NCI-H82 (cell line): ENCODE results near the gene CABYR.

Experiments used
- DNase-seq: peaks from one replicate; lab custom pipeline; 2025; lab: John Stamatoyannopoulos, UW

Gene CABYR

GRCh38 chr18:24138789-24139616 lies at the start of gene CABYR:
Gene CABYR (plus strand): TSS chr18:24139062. CDS start chr18:24143115, 4,053 bp downstream.
- peak; percentile 85 for DNase-seq

DNA sequence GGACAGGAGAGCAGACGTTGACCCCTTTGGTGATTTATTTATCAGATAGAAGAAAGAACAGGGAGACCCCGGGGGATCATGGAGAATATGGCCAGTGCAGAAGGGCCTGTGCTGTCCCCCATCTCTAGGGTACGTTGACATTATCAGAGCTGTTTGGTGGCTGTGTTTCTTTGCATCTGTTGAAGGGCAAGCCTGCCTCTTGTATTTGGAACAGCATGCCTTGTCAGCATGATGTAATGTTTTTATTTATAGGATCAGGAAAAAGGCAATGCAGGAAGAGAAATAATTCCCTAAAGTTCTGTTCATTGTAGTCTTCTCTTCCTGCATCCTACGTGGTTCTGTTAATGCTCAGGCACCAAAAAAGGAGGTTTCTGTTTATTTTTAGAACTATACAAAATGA lies 49.8 kb upstream of the CABYR start:
- peak; percentile 48 for DNase-seq

DNA sequence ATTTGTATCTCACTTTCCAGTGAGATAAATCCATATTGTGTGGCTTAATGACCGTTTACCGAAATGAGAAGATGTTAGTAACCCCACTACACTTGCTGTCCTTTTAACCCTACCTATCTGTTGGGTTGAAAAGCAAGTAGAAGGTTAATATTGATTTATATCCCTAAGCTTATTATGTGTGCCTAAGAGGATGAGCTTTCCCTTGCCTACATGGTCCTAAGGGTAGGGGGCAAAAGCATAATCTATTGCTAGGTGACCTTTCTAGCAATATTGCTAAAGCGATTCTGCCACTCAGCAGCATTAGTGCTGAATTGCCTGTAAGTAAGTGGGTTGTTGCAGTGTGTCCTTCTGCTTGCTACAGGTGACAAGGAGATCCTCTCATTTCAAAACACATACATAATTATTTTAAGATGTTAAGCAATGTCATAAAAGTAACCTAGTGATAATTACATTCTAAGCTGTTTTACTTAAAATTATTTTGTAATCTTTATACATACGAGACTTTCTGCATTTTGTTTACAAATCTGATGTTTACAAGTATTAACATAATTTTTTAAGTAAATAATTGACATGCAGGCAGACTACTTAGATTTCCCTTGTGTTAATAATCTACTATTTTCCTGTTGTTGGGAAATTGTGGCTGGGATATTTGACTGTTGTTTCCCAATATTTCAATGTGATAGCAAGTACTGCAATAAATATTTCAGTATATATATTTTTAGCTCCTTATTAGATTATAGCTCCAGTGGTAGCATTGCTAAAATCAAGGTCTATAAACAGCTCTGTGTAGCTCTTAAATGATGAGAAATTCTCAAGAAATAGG lies 49.1 kb upstream of the CABYR start:
- DNase-seq = peak; percentile 93

DNA sequence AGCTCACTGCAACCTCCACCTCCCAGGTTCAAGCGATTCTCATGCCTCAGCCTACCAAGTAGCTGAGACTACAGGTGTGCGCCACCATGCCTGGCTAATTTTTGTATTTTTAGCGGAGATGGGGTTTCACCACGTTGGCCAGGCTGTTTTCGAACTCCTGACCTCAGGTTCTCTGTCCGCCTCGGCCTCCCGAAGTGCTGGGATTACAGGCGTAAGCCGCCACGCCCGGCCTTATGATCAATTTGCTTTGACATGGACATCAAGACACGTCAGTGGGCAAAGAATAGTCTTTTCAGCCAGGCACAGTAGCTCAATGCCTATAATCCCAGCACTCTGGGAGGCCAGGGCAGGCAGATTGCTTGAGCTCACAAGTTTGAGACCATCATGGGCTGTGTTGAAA lies 48.0 kb upstream of the CABYR start:
- no peak for DNase-seq

DNA sequence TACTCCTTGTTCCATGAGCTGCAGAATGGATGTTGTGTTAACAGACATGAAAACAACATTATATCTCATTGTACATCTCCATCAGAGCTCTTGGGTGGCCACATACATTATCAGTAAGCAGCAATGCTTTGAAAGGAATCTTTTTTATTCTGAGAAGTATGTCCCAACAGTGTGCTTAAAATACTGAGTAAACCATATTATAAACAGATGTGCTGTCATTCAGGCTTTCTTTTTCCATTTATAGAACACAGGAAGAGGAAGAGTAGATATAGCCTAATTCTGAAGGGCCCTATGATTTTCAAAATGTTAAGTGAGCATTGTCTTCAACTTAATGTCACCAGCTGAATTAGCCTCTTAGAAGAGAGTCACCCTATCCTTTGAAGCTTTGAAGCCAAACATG lies 44.3 kb upstream of the CABYR start:
- DNase-seq = no peak

- DNase-seq = no peak
Measured at GRCh38 chr18:24095976-24096375, 42.9 kb upstream of the CABYR start.

- DNase-seq = no peak
Measured at GRCh38 chr18:24103320-24104021, 35.4 kb upstream of the CABYR start.

- no peak for DNase-seq
Measured at GRCh38 chr18:24104486-24104885, 34.4 kb upstream of the CABYR start.

DNA sequence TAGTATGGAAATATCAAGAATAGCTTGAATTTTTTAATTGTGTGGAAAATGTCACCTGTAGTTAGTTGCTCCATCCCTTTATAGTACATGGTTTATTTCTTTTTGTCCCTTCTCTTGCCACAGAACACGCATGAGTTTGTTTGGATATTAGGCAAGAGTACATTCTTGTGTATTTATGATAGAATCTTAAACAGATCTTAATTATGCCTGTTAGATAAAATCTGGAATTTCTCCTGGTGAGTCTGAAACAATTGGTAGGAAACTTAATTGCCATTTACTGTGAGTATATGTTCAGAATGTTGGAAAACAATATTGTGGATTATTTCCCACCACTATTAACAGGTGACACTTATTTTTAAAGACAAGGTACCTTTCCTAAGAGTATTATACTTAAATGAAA lies 30.2 kb upstream of the CABYR start:
- DNase-seq = no peak

DNA sequence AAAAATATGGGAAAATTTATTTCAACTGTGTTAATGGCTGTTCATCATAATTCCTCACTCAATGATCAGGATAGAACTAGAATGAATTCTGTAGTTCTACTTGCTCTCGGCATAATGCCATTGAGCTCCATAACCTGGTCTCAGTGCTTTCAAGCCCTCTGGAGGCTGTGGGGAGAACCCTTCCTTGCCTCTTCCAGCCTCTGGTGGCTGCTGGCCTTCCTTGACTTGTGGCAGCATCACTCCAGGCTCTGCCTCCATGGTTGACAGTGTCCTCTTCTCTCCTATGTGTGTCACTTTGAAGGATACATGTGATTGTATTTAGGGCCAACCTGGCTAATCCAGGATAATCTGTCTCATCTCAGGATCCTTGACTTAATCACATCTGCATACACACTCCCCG lies 26.9 kb upstream of the CABYR start:
- peak; percentile 92 for DNase-seq

GRCh38 chr18:24112464-24112863 lies 26.4 kb upstream of the CABYR start:
- DNase-seq = no peak

- no peak for DNase-seq
Measured at GRCh38 chr18:24112874-24113615, 25.8 kb upstream of the CABYR start.

GRCh38 chr18:24114924-24115549 lies 23.8 kb upstream of the CABYR start:
- DNase-seq = no peak

DNA sequence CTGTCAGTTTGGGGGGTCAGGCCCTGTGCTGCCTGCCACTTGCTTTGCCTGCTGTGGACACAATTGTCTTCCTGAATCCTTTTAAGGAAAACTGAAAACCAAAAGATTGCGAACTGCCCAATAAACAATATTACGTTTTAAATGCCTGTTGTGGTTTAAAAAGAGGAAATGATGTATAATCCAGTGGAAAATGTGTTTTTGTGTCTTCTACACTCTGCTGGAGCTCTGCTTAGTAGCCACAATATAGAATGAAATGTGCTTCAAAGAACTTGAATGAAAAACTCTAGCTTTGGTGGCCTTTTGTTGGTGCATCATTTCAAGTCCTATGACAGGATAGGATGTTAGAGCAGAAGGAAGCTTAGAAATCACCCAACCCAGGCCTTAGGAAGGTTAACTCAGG lies 23.2 kb upstream of the CABYR start:
- DNase-seq = no peak

- DNase-seq = peak; percentile 86
Measured at GRCh38 chr18:24118750-24119577, 19.9 kb upstream of the CABYR start.

DNA sequence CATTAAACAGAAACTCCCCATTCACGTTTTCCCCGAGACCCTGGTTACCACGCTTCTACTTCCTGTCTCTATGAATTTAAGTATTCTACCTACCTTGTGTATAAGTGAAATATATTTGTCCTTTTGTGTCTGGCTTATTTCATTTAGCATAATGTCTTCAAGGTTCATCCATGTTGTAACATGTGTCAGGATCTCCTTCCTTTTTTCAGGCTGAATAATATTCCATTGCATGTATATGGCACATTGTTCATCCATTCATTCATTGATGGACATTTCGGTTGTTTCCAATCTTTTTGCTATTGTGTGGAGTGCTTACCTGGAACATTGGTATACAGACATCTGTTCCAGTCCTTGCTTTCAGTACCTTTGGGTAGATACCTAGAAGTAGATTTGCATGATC lies 18.2 kb upstream of the CABYR start:
- DNase-seq = no peak

DNA sequence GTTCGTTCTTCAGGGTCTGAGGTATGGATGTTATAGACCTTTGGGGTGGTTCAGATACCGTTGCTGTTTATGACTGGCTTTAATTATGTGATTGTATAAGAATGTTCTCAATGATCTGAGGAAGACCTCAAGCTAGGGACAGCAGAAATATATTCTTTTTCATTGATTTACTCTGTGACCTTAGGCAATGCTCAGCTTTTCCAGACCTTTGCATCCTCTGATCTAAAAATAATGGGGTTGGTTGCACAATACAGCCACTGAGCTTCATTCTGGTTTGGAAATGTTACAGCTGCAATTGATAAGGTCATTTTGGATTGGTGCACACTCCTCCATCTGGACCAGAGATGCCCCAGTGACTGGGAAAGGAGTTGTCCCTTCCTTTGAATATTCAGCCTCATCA lies 17.2 kb upstream of the CABYR start:
- no peak for DNase-seq

DNA sequence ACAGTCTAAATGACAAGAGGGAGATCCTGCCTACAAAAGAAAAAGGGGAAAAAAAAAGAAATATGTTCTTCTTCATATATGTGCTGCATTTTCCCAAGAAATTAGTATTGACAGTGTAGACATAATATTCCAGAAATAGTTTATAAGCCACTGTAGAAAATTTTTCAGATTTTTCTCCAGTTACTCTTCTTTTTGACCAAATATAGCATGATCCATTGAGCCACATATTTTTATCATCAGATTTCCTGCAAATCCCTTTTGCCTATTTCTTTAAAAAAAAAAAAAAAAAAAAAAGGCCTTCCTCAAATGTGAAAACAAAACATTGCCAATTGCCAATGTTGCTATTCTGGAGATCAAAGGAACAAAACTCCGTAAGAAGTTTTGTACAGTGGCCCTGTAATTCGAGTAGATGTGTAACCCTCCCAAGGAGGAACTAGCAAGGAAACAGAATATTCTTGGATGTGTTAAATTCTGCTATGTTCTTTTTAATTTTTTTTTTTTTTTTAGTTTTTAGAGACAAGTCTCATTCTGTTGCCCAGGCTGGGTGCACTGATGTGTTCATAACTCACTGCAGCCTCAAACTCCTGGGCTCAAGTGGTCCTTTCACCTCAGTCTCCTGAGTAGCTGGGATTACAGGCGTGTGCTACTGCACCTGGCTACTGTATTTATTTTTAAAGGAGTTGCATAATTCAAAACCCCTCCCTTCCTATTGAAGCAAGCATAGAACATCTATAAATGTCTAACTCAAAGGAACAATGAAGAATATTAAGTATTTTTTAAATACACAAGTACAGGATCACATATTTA lies 12.5 kb upstream of the CABYR start:
- peak; percentile 51 for DNase-seq

GRCh38 chr18:24127735-24128134 lies 11.1 kb upstream of the CABYR start:
- DNase-seq = peak; percentile 97

DNA sequence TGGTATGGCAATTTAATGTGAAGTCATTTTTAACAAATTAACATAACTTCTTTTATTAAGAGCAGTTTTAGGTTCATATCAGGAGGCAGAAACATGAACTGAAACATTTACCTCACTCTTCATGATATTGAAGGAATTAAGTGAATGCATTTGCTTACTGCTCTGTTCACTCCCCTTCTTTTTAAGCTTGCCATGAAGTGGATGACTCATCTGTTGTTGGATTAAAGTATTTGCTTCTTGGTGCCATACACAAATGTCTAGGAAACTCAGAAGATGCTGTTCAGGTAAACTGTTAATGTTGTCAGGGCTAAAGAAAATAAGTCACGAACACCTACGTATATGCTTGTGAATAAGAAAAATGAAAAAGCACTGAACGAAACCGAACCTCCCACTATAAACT lies 10.2 kb upstream of the CABYR start:
- DNase-seq = peak; percentile 52
